LNCaP clone FGC (cell line): ENCODE results near the gene FZD4.
"Not testable (repeated sequence)": the region's sequence is repeated elsewhere in the genome, so short reads cannot be mapped to it uniquely, and the experiment has no call there.

Experiments
- DNase-seq: peaks from one replicate; pipeline ENCODE4 v3.0.0-alpha.2; 2011; ENCODE audit warnings: low read depth
- H3K4me3 ChIP-seq: 2 replicates; pipeline ENCODE4 v1.5.1; 2011; ENCODE audit warnings: mild to moderate bottlenecking, low read depth, low read length, control low read depth
- CTCF ChIP-seq: IDR thresholded peaks from 2 replicates; pipeline ENCODE4 v1.5.1; 2012; ENCODE audit warnings: mild to moderate bottlenecking; ENCODE audit not compliant: control insufficient read depth, insufficient read depth; ENCODE audit errors: extremely low read depth

FZD4 gene

GRCh38 chr11:86917589-86917988 is 37.6 kb downstream of the FZD4 start:
- TF ChIP-seq CTCF: no peak
- H3K4me3 ChIP-seq: no peak overlapping the region
- no peak for DNase-seq

GRCh38 chr11:86916330-86916729 is 38.9 kb downstream of the FZD4 start:
- no peak overlapping the region for H3K4me3 ChIP-seq
- TF ChIP-seq CTCF: no peak
- no peak for DNase-seq

GRCh38 chr11:86915850-86916249 is 39.3 kb downstream of the FZD4 start:
- H3K4me3 ChIP-seq, DNase-seq: not testable (repeated sequence)

- no peak overlapping the region for H3K4me3 ChIP-seq
- no peak for DNase-seq
- no peak for TF ChIP-seq CTCF
Observed at GRCh38 chr11:86914865-86915519, 40.2 kb downstream of the FZD4 start.

GRCh38 chr11:86912238-86912637 is 43.0 kb downstream of the FZD4 start:
- TF ChIP-seq CTCF: no peak
- no peak for DNase-seq
- H3K4me3 ChIP-seq: no peak overlapping the region

- DNase-seq: no peak
- TF ChIP-seq CTCF: no peak
Observed at GRCh38 chr11:86910592-86910991, 44.6 kb downstream of the FZD4 start.

GRCh38 chr11:86906198-86906597 is 49.0 kb downstream of the FZD4 start:
- no peak for DNase-seq
- H3K4me3 ChIP-seq: no peak overlapping the region
- no peak for TF ChIP-seq CTCF

More at GRCh38 chr11:86910592-86910991, 44.6 kb downstream of the FZD4 start:
- no peak overlapping the region for H3K4me3 ChIP-seq
